ENCODE results near the gene PSAT1.
A peak's percentile ranks its signal among the peaks of the same experiment; 100 is the strongest.

The PSAT1 gene

DNA sequence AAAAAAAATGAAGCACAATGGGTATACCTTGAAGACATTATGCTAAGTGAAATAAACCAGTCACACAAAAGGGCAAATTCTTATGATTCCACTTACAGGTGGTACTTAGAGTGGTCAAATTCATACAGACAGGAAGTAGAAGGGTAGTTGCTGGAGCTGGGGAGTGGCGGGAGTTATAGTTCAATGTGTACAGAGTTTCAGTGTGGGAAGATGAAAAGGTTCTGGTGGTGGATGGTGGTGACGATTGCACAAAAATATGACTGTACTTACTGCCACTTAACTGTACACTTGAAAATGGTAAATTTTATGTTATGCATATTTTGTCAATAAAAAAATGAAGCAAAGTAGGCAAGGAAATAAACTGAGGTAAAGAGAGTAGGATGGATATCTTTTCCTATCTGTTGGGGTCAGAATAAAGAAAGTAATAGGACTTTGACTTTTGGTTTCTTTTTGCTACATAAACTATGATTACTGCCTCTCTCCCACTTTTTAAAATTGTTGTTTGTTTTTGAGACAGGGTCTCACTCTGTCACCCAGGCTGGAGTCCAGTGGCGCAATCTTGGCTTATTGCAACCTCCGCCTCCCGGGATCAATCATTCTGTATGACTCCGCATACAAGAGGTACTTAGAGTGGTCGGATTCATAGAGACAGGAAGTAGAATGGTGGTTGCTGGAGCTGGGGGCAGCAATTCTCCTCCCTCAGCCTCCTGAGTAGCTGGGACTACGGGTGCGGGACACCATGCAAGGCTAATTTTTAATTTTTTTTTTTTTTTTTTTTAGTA is 4.0 kb upstream of the PSAT1 start:
- no peak for DNase-seq (ENCODE audit: low read depth in 1 of 2, low spot score in 1 of 2)

DNA sequence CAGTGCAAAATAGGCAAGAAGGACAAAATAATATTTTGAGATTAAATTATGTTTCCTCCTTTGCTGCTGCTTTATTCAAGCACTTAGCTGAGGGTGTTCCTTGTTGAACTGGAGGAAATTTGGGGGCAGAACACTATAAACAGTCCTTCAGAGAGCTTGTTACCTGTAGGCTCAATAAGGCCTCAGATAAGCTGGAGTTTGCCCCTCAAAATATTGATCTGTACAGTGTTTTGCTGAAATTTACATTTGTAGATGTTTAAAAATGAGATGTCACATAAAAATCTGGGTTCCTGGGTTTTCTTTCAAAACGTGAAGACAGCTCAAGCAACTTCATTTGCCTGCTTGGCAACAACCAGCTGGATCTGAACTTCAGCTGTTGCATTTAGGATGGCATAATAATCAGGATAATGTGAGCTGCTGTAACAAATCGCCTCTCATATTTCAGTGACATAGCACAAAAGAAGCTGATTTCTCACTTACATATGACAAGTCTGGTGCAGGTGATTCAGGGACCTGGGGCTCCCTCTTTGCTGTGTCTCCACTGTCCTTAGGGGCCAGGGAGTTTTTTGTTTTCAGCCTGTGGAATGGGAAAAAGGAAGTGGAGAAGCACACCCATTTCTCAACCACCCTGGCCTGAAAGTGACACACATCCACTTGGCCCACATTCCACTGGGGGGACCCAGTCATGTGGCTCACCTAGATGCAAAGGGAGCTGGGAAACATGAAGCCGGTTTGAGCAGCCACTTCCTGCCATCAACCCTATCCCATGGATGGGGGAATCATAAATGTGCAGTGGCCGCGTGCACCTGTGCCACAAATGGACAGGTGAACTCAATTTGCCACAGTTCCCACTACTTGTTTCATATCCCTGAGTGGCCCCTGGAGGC is 2.4 kb upstream of the PSAT1 start:
- DNase-seq (ENCODE audit: low read depth in 1 of 2, low spot score in 1 of 2): no peak

DNA sequence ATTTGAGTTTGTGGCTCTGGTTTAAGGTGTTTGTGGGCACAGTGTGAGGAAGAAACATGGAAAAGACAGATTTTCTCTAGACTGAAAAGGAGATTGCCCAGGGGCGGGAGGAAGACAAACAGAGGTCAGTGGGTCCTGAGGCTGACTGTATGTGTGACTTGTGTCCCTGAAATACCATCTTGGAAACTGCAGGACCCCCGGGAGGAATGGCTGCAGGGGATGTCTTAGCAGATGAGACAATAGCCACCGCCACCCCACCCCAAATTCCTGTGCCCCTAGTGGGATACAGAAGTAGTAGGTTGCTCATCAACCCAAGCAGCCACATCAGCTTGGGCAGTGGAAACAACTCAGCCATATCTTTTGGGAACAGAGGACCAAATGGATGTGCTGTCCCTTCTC is 1.7 kb upstream of the PSAT1 start:
- no peak for DNase-seq (ENCODE audit: low read depth in 1 of 2, low spot score in 1 of 2)

- DNase-seq (ENCODE audit: low read depth in 1 of 2, low spot score in 1 of 2): no peak
Observed at GRCh38 chr9:78295731-78296130, 1.2 kb upstream of the PSAT1 start.

DNA sequence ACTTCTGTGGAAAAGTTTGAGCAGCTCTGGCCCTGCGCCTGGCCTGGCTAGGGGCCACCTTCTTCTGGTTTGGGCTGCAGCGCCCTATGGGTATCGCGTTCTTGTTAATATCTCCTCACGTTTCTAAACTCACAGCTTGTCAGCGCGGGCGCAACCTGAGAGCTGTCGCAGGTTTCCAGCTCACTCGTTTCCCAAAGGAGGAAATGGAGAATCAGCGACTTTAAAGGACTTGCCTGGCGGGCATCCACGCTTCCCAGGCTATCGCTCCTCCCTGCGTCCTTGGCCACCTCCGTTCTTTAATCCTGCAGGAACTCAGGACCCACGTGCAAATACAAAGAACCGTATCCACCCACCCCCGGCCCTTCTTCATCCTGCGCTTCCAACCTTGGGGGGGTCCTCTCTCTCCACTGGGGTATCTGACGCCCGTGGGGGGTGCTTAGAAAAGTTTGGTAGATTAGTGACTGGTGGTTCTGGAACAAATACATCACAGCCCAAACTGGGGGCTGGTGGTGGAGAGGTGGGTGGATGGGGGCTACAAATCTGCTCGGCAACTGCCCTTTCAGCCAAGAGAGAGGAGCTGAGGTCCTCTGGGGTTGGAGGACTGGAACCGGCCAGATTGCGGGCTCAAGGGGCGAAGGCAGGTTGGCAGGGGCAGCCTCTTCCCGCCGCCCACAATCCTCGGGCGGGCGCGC is 578 bp upstream of the PSAT1 start:
- DNase-seq (ENCODE audit: low read depth in 1 of 2, low spot score in 1 of 2): peak in 1 of 2 donors; percentile 9

GRCh38 chr9:78297672-78297961 is 692 bp downstream of the PSAT1 start:
- DNase-seq (ENCODE audit: low read depth in 1 of 2, low spot score in 1 of 2): no peak

DNA sequence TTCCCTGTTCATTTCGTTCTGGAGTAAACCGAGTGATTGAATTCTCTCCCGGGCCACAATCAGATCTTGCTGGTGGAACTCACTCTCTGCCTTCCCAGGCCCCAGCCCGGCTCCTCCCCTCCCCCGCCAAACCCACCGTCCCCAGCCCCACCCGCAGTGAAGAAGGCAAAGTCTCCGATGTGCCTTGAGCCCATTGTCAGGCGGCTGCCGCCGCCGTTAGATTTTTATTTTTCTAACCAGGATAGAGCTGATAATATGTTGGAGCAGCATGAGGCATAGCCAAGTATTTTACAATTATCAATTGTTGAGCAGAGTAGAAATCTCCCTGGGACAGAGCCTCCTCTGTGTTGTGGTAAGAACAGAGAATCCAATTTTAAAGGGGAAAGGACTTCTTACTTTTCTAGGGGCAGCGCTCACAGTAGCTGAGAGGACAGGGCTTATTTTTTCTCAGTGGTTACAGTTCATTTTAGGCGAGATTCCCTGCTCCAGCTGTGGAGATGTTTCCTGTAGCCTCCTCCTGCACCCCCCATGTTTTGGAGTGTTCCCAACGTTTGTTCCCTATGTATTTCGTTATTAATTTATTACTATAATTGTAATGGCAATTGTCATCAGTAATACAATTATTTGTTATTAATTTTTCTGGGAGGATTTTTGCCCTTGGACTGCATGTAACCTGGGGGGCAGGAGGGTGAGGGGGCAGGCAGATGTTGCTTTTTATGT is 1.3 kb downstream of the PSAT1 start:
- DNase-seq (ENCODE audit: low read depth in 1 of 2, low spot score in 1 of 2): peak in 1 of 2 donors; percentile 20

GRCh38 chr9:78300209-78300608 is 3.3 kb downstream of the PSAT1 start:
- no peak for DNase-seq (ENCODE audit: low read depth in 1 of 2, low spot score in 1 of 2)

GRCh38 chr9:78301466-78301865 is 4.5 kb downstream of the PSAT1 start:
- no peak for DNase-seq (ENCODE audit: low read depth in 1 of 2, low spot score in 1 of 2)

GRCh38 chr9:78303377-78304062 is 6.6 kb downstream of the PSAT1 start:
- DNase-seq (ENCODE audit: low read depth in 1 of 2, low spot score in 1 of 2): no peak

GRCh38 chr9:78304357-78304756 is 7.4 kb downstream of the PSAT1 start:
- DNase-seq (ENCODE audit: low read depth in 1 of 2, low spot score in 1 of 2): no peak

GRCh38 chr9:78306222-78307076 is 9.5 kb downstream of the PSAT1 start:
- no peak for DNase-seq (ENCODE audit: low read depth in 1 of 2, low spot score in 1 of 2)

GRCh38 chr9:78307360-78307759 is 10.4 kb downstream of the PSAT1 start:
- no peak for DNase-seq (ENCODE audit: low read depth in 1 of 2, low spot score in 1 of 2)

DNA sequence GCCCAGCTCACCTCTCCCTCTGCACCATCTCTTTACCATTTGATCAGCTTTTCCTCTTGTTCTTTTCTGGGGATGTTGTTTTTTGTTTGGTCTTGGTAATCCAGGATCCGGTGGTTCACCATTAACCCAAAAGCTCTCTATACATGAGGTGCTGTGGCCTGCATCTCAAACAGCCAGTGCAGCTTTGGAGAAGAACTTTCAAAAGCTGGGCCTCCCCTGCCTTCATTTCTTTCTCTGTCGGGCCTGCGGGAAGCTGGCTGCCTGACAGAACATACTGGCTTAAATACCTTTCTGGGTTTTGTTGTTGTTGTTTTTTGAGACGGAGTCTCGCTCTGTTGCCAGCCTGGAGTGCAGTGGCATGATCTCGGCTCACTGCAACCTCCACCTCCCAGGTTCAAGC is 12.1 kb downstream of the PSAT1 start:
- DNase-seq (ENCODE audit: low read depth in 1 of 2, low spot score in 1 of 2): no peak

DNA sequence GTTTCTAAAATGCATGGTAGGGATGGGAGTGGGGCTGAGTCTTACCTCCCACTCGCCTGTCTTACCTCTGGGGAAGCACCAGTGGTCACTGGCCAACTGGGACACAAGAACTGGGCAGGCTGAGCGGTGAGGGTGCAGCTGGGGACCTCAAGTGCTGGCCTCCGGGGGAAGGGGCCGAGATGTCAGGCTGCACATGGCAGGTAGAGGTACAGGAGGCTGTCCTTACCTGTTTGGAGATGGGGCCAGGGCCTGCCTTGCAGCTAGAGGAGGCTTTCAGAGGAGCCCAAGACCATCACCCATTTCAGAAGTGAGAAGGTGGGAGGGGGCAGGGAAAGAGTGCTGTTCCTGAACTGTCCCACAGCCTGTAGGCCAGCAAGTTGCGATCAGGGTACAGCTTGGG is 14.2 kb downstream of the PSAT1 start:
- no peak for DNase-seq (ENCODE audit: low read depth in 1 of 2, low spot score in 1 of 2)

GRCh38 chr9:78311886-78312524 is 15.1 kb downstream of the PSAT1 start:
- DNase-seq (ENCODE audit: low read depth in 1 of 2, low spot score in 1 of 2): no peak

GRCh38 chr9:78314550-78314949 is 17.6 kb downstream of the PSAT1 start:
- DNase-seq (ENCODE audit: low read depth in 1 of 2, low spot score in 1 of 2): no peak

DNA sequence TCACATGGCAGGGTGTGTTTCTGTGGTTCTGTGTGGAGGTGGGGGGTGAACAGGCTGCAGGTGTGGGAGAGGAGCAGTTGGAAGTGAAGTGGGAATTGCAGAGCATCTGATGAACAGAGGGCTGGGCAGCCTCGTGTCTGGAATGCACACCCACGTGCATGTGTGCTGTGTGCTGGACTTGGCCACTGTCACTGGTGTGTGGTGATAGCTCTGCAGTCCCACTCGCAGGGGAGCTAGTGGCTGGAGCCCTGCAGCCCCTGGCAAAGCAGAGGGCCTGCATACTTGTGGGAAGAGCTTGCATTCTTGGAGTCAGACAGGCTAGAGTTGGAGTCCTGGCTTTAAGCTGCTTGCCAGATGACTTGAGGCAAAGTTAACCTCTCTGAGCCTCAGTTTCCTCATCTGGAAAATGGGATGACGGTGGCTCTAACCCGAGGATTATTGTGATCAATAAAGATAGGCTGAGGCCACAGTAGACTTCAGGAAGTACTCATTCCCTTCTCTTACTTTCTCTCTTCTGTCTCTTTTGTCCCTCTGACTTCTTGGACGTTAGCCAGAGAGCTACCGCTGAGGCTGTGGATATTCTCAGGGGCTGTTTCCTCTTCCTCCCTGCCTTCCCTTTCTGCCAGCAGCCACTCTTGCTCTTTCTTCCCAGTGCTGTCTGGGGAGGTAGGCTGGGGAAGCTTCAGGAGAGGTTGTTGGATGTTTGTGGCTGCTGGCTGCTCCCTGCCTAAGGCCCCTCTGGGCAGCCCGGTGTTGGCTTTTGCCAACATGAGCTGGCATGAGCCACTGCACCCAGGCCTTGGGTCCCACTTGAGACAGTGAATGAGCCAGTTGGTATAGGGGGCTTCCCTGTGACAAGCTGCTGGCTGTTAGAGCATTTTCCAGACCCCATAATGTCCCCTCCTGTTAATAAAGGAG is 18.3 kb downstream of the PSAT1 start:
- DNase-seq (ENCODE audit: low read depth in 1 of 2, low spot score in 1 of 2): no peak

Data from stimulated activated CD4-positive, alpha-beta T cell treated with anti-CD3 and anti-CD28 coated beads, Interleukin-15, amount 100 ng/mL, for 1 hour (primary cell).